Suprapubic skin (tissue), 3 donors: ENCODE data around the gene ZNF185.

Experiments used
- CTCF ChIP-seq, 2 donors: fragments of 200-600 bp in 1 of 2; fragments of 450-650 bp in 1 of 2; sonication (generic) in 1 of 2; IDR thresholded peaks; one replicate each; pipeline ENCODE4 v1.5.1; 2016 to 2019; ENCODE audit warnings: antibody characterized with exemption in 2 of 2, mild to moderate bottlenecking in 1 of 2, moderate library complexity in 1 of 2
- POLR2A ChIP-seq, 2 donors: fragments of 450-650 bp; IDR thresholded peaks; one replicate each; pipeline ENCODE4 v1.6.1; 2017; ENCODE audit warnings: antibody characterized with exemption in 2 of 2, mild to moderate bottlenecking in 2 of 2, moderate library complexity in 2 of 2

- no peak for TF ChIP-seq CTCF (IDR thresholded peaks at IDR 0.05)
- no peak for TF ChIP-seq POLR2A (IDR thresholded peaks at IDR 0.05)
These were observed 575 bp downstream of the ZNF185 start for GRCh38 chrX:152898442-152898841.
